BLaER1 (cell line): ENCODE results near the gene MECP2.

Experiments used
- H3K27ac ChIP-seq: shearing (Covaris generic); formaldehyde crosslinking; 2 replicates; pipeline ENCODE4 v1.8.1; 2022
- H3K27me3 ChIP-seq: shearing (Covaris generic); formaldehyde crosslinking; 2 replicates; pipeline ENCODE4 v1.8.1; 2022
- H3K36me3 ChIP-seq: shearing (Covaris generic); formaldehyde crosslinking; 2 replicates; pipeline ENCODE4 v1.8.1; 2022
- H3K4me1 ChIP-seq: shearing (Covaris generic); formaldehyde crosslinking; 2 replicates; pipeline ENCODE4 v1.8.1; 2022
- H3K4me2 ChIP-seq: shearing (Covaris generic); formaldehyde crosslinking; 2 replicates; pipeline ENCODE4 v1.8.1; 2022
- H3K4me3 ChIP-seq: shearing (Covaris generic); formaldehyde crosslinking; 2 replicates; pipeline ENCODE4 v1.8.1; 2022
- H3K9ac ChIP-seq: shearing (Covaris generic); formaldehyde crosslinking; 2 replicates; pipeline ENCODE4 v1.8.1; 2022
- H3K9me3 ChIP-seq: shearing (Covaris generic); formaldehyde crosslinking; 2 replicates; pipeline ENCODE4 v1.8.1; 2022
- H4K20me1 ChIP-seq: shearing (Covaris generic); formaldehyde crosslinking; 2 replicates; pipeline ENCODE4 v1.8.1; 2022
- Cebpa-rat ChIP-seq: shearing (Covaris generic); IDR thresholded peaks from 2 replicates; pipeline ENCODE4 v1.8.1; 2022

Gene MECP2

DNA sequence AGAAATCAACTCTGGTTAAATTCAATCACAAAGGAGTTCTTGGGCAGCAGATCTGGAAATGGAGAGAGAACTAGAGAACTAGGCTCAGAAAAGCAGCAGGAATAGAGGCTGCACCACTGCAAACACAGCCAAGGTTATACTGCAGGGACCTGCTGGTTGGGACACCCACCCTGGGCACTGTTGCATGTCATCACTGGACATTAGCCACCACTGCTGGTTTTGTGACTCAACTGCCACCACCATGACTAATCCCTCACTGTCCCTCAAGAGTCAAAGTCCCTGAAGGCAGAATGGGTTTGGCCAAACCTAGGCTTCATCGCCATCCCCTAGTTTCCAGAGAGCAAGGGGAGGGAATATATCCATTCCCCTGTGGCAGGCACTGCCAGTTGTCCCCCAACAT lies 39.7 kb downstream of the MECP2 start:
- Histone ChIP-seq H3K4me3 (no peak overlapping the region), H3K9me3 (no peaks in the 10 kb centered on the region), H3K4me1 (peaks cover 30% of the 10 kb centered on the region), H3K27me3 (peaks cover 92% of the 10 kb centered on the region), H3K36me3 (peaks cover 8% of the 10 kb centered on the region; the same call in 1 of the 2 replicates), H4K20me1 (peaks cover 94% of the 10 kb centered on the region), H3K4me2 (no peak overlapping the region), H3K9ac (no peak overlapping the region), H3K27ac (no peak overlapping the region)
- TF ChIP-seq Cebpa-rat, result no peak

DNA sequence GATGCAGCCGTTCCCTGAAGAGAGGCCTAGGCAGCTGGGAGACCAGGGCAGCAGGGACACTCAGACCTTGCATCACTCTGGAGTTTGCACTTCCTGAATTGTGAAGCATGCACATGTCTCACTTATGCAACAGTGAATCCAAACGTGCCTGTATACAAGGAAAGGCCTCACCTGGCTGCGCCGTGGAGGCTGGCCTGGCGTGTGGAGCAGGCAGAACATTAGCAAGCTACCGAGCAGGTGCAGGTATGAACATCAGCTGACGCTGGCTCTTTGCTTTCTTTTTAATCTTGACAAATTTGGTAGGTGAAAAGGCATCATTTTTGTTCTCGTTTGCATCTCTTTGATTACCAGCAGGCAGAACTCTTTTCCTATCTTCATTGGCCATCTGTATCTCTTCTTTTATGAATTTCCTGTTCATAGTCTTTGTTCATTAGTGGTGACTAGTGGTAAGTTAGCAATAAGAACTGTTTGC lies 40.7 kb downstream of the MECP2 start:
- Histone ChIP-seq H3K4me3 (no peak overlapping the region), H4K20me1 (peaks cover 94% of the 10 kb centered on the region), H3K4me2 (no peak overlapping the region), H3K27ac (no peak overlapping the region), H3K36me3 (peaks cover 8% of the 10 kb centered on the region; the same call in 1 of the 2 replicates), H3K27me3 (peaks cover 92% of the 10 kb centered on the region), H3K9me3 (no peaks in the 10 kb centered on the region), H3K4me1 (peaks cover 25% of the 10 kb centered on the region), H3K9ac (no peak overlapping the region)
- TF ChIP-seq Cebpa-rat, result no peak

DNA sequence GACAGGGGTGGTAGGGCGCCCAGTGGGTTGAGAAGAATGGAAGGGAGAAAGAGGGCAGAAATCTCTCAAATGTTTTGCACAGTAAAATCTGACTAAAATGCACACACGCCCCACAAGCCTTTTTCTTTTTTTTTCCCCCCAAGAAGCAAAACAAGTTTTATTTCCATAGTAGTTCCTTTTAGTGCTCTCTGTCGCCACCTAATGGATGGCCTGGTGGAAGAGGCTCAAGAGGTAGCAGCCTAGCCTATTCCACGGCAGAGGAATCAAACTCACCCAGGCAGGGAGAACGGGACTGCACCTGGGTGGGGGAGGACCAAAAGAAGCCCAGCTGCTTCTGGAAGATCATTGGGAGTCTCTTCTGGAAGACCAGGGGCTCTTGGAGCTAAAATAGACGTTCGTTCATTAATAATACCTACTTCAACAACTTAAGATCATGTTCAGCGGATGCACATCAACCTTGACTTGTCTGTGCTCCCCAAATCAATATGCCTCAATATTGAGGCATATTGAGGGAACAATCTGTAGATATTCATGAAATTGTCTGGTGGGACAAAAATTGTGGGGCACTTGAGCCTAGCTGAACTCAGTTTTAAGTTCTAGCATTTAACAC lies 46.2 kb downstream of the MECP2 start:
- Histone ChIP-seq H3K27ac (no peak overlapping the region), H3K36me3 (peaks cover 37% of the 10 kb centered on the region), H3K4me3 (no peak overlapping the region), H3K9me3 (no peaks in the 10 kb centered on the region), H3K27me3 (peaks cover 92% of the 10 kb centered on the region), H4K20me1 (peaks cover 95% of the 10 kb centered on the region), H3K9ac (no peak overlapping the region), H3K4me2 (0 out of 2 replicates have a peak overlapping the region, but pooled peaks have one; percentile 10), H3K4me1 (peaks cover 21% of the 10 kb centered on the region)
- no peak for TF ChIP-seq Cebpa-rat

DNA sequence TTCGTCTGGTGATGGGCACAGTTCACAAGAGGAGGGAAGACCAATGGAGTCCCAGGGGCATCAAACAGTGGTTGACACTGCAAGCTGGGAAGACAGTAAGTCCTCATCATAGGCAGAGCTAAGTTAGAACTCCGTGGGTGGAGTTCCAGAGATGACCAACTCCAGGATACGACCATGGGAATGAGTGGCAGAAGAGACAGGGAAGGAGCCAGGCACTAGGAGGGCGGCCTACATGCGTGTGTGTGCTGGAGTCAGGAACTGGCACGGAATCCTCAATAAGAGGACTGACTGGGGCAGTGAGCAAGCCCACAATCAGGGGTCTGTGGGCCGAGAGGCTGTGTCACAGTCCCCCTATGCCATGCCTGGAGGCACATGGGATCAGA lies 47.4 kb downstream of the MECP2 start:
- H3K4me1 ChIP-seq, result peaks cover 21% of the 10 kb centered on the region
- H3K27ac ChIP-seq, result no peak overlapping the region
- peaks cover 95% of the 10 kb centered on the region for H4K20me1 ChIP-seq
- no peaks in the 10 kb centered on the region for H3K9me3 ChIP-seq
- no peak for TF ChIP-seq Cebpa-rat
- no peak overlapping the region for H3K4me3 ChIP-seq
- H3K4me2 ChIP-seq, result 0 out of 2 replicates have a peak overlapping the region, but pooled peaks have one; percentile 9
- H3K27me3 ChIP-seq, result peaks cover 92% of the 10 kb centered on the region
- H3K9ac ChIP-seq, result no peak overlapping the region
- H3K36me3 ChIP-seq, result peaks cover 46% of the 10 kb centered on the region

DNA sequence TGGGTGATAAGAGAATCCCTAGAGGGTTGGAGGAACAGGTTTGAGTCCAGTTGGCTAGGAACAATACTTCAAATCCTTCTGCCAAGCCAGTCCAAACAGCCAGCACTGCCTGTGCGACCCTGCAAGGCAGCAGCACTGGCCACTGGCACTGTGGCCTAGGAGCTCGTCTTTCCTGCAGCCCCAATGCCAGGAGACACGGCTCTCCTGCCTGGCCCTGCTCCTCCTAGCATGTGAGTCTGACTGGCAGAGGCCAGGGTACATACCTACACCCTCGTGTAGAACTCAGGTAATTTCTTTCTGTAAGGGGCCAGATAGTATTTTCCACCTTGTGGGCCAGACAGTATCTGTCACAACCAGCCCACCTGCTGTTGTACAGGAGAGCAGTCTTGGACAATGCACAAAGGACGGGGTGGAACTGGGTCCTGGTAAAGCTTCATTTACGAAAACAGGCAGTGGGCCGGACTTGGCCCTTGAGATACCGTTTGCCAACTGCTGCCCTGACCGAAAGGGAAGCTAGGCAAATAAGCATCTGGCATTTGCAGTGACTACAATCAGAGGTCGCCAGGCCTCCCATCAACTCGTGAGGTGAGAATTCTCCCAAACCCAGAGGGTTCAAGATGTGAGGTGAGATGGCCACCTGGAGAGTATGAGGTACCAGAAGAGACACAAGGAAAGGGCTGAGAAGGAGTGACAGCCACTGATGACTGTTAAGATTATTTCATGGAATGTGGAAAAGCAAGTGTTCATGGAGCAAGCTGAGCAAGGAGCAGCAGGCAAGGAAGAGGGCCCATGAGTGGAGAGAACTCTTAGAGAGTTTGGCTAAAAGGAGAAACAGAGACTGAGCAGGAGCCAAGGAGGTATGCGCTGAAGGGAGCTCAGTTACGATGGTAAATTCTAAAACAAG lies 48.1 kb downstream of the MECP2 start:
- H3K36me3 ChIP-seq, result peaks cover 53% of the 10 kb centered on the region

DNA sequence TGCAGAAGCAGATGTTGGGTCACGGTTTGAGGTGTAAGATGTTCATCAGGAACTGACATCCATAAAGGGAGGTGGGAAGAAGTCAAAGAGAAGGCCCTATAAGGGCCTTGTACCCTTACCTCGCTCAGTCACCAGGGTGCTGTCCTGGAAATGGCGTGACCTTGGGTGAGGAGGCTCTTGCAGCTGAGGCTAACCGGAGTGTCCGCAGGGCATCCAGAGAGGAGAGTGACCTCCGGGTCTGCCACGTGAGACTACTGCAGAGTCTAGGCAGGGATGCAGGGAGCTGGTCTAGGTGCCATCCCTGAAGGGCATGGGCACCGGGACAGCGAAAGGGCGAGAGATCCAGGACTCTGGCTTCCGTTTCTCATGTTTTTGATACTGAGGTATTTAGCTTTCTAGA lies 49.1 kb downstream of the MECP2 start:
- H3K9ac ChIP-seq, result no peak overlapping the region
- no peak overlapping the region for H3K4me2 ChIP-seq
- no peak overlapping the region for H3K27ac ChIP-seq
- H3K27me3 ChIP-seq, result peaks cover 100% of the 10 kb centered on the region
- H4K20me1 ChIP-seq, result peaks cover 100% of the 10 kb centered on the region
- peaks cover 16% of the 10 kb centered on the region for H3K4me1 ChIP-seq
- TF ChIP-seq Cebpa-rat, result no peak
- peaks cover 60% of the 10 kb centered on the region for H3K36me3 ChIP-seq
- H3K9me3 ChIP-seq, result no peaks in the 10 kb centered on the region
- H3K4me3 ChIP-seq, result no peak overlapping the region

More for the DNA sequence above, 48.1 kb downstream of the MECP2 start:
- peaks cover 95% of the 10 kb centered on the region for H3K27me3 ChIP-seq
- no peaks in the 10 kb centered on the region for H3K9me3 ChIP-seq
- peaks cover 18% of the 10 kb centered on the region for H3K4me1 ChIP-seq
- peaks cover 95% of the 10 kb centered on the region for H4K20me1 ChIP-seq
- no peak overlapping the region for H3K4me3 ChIP-seq
- no peak for TF ChIP-seq Cebpa-rat
- H3K9ac ChIP-seq, result no peak overlapping the region
- H3K27ac ChIP-seq, result no peak overlapping the region
- no peak overlapping the region for H3K4me2 ChIP-seq

DNA sequence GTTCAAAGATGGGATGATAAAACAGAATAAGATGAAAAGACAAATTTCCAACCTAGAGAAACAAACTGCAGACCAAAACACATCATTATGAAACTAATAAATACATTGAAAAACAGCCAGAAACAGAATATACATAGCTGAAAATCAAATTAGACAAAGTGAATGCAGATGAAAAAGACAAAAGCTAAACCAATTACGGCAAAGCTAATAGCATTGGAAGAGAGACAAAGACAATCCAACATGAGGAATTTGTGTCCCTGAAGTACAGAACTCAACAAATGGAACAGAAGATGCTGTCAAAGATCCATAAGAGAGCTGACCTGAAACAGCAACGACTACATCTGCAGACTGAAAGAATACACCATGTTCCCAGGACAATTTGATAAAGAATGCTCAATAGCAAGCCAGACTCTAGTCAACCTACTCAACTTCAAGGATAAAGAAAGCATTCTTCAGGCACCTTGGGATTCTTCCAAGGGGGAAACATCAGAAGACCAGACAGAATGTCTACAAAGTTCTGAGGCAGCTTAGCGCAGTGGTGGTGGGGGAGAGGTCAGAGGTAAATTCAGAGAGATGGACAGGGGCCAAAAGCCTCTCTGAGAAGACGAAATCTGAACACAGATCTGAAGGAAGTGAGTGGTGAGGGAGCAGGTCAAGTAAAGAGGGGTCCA lies 50.4 kb downstream of the MECP2 start:
- no peak for TF ChIP-seq Cebpa-rat
- H4K20me1 ChIP-seq, result peaks cover 100% of the 10 kb centered on the region
- H3K9me3 ChIP-seq, result no peaks in the 10 kb centered on the region
- no peak overlapping the region for H3K27ac ChIP-seq
- peaks cover 100% of the 10 kb centered on the region for H3K27me3 ChIP-seq
- no peak overlapping the region for H3K4me2 ChIP-seq
- H3K36me3 ChIP-seq, result peaks cover 60% of the 10 kb centered on the region
- H3K4me1 ChIP-seq, result peaks cover 26% of the 10 kb centered on the region
- no peak overlapping the region for H3K4me3 ChIP-seq
- no peak overlapping the region for H3K9ac ChIP-seq

DNA sequence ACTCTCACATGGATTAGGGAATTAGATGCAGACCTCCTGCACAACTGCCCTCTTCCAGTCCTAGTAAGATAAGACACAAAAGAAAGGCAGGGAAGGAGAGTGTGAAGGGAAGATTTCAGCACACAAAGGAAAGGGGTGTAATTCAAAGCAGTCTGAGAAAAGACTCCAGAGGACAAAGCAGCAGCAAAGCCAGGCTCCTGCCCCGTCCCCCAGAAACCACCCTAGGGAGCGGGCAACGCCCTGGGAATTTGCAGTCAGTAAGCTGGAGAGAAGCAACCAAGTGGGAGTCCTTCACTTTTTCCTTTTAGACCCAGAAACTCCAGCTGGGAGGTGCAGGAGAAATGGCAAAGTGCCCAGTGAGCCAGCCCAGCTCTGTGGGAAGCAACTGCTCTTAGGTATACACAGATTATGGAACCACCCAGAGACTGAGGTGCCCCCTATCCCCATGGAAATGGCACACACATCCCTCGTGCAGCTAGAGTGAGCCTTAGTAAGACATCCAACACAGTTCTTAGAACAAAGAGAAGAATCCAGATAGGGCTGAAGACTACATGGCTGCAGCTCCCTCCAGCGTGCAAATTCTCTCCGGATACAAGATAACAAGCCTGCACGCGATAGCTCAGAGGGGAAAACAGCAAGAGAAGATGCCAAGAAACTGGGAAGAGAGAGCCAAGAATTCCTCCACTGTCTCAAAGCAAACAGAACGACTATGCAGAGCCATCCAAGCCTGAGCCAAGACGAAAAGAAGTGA lies 51.3 kb downstream of the MECP2 start:
- Histone ChIP-seq H3K27me3 (peaks cover 100% of the 10 kb centered on the region), H3K27ac (no peak overlapping the region), H3K9me3 (no peaks in the 10 kb centered on the region), H3K36me3 (peaks cover 60% of the 10 kb centered on the region), H3K4me3 (no peak overlapping the region), H3K4me2 (no peak overlapping the region), H3K9ac (no peak overlapping the region), H3K4me1 (peaks cover 35% of the 10 kb centered on the region), H4K20me1 (peaks cover 100% of the 10 kb centered on the region)
- TF ChIP-seq Cebpa-rat, result no peak

DNA sequence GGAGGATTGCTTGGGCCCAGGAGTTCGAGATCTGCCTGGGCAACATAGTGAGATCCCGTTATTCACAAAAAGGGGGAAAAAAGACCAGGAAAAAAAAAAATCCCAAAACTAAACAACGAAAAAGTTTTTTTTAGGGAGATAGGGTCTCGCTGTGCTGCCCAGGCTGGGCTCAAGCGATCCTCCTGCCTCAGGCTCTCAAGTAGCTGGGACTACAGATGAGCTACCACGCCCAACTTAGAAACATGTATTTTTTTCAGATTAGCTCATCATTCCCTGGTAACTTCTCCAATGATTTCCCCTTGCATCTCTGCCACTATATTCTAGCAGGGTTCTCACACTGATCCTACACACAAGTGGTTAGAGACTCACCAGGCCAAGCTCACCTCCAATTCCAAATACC lies 53.4 kb downstream of the MECP2 start:
- H3K36me3 ChIP-seq, result peaks cover 56% of the 10 kb centered on the region
- peaks cover 100% of the 10 kb centered on the region for H4K20me1 ChIP-seq
- peaks cover 20% of the 10 kb centered on the region for H3K4me1 ChIP-seq
- H3K9me3 ChIP-seq, result no peaks in the 10 kb centered on the region
- H3K27ac ChIP-seq, result no peak overlapping the region
- no peak overlapping the region for H3K4me2 ChIP-seq
- H3K4me3 ChIP-seq, result no peak overlapping the region
- H3K27me3 ChIP-seq, result peaks cover 100% of the 10 kb centered on the region
- H3K9ac ChIP-seq, result no peak overlapping the region
- TF ChIP-seq Cebpa-rat, result no peak
